ENCODE measurements around the gene COL23A1.

COL23A1 gene

DNA sequence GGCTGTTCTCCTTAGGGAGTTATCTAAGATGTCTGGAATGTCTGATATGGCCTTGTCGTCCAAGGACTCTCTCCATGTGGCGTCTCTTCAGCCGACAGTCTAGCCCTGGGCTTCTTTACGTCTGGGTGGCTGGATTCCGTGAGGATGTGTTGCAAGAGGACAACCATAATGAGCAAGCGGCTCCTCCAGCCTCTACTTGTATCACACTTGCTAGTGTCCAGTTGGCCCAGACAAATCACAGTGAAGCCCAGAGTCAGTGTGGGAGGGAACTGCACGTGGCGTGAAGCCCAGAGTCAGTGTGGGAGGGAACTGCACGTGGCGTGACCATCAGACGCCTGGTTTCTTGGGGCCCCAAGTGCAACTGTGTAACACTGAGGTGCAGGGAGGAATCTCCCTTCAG is 61.1 kb downstream of the COL23A1 start:
- DNase-seq, result no peak

DNA sequence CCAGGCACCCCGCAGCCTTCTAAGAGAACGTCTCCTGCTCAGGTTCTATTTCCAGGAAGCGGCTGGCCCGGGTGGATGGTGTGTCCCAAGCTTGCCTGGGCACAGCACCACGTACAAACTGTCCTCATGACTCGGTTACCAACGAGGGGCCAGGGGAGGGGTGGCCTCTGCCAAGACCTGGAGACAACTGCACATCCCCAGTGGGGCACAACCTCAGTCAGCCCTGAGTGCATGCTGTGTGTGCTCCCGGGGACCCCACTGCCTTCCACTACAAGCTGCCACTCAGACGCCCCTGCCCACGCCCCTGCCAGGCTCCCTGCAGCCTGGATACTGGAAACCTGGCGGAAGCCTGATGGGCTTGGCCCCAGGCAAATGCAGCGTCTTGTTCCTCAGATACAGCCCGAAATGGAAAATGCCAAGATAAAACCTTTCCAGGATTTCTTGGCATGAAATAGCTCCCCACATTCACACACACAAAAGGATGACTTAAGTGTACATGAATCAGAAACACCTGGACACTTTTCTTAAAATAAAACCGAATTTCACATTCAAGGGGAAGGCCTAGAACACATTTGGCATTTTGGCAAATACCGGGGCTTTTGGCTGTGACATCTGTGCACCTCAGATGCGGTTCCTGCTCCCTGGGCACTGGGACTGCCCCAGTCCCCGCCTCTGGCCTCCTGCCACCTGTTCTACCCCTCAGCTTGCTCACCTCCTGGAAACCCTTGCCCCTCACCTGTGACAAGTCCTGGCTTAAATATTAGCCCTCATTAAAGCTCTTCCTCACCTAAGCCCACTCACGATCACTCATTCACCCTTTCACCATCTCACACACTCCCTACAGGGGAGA is 62.5 kb downstream of the COL23A1 start:
- no peak for DNase-seq

DNA sequence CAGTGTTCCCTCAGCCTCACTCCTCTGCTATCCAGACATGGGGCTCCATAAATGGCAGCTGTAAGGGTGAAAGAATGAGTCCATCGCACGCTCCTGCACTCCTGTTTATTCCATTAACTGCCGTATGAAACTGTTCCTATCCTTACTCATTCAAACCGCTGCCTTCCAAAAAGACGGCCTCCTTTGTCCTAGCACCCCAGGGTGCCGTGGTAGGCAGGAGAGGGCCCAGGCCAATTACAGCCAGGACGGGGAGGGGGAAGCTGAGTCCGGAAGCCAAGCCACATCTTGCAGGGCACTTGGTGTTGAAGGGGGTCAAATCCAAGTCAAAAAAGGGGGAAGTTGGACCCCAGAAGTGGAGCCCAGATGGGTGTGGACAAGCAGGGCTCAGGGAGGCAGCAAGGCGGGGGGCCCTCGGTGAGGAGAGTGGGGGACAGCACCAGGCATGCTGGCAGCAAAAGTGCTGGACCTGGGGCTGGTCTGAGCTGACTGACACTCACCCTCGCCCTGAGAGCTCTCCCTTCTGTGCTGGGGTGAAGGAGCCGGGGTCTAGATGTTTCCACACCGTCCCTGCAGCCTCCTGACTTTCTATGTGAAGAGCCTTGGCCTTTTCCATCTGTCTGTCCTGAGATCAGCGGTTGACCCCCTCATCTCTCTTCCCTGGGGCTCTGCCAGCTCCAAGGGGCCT is 63.3 kb downstream of the COL23A1 start:
- no peak for DNase-seq

DNA sequence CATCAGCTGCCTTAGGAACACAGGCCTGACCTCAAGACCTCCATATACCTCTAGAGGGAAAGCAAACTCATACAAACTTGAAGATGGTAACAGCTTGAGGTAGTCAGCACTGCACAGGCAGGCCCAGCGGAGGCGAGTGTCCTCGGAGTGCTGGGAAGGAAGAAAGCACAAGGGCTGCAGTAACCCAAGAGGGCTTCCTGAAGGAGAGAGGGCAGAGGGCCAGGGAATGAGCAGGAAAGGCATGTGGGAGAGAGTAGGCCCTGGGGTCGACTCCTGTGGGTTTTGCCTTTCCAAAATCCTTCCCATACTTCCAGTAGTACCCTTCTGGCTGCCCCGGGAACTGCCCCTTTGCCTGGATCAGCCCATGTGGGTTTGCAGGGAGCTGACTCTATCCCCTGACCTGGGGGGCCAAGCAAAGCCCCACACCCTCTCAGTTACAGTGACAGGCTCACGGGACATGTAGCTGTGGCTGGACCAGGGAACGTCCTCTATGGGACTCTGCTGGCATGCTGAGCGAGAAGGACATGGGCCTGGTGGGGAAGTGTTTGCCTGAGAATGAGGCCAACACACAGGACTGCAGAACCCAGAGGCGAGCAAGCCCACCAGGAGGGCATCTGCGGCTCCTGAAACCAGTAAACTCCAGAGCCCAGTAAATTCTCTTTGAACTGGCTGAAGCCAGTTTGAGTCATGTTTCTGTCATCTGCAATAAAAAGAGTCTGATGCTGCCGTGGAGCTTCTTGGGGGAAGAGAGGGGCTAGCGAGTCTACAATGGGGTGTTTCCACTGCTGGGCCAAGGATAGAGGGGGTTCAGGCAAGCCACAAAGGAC is 64.1 kb downstream of the COL23A1 start:
- DNase-seq, result no peak

DNA sequence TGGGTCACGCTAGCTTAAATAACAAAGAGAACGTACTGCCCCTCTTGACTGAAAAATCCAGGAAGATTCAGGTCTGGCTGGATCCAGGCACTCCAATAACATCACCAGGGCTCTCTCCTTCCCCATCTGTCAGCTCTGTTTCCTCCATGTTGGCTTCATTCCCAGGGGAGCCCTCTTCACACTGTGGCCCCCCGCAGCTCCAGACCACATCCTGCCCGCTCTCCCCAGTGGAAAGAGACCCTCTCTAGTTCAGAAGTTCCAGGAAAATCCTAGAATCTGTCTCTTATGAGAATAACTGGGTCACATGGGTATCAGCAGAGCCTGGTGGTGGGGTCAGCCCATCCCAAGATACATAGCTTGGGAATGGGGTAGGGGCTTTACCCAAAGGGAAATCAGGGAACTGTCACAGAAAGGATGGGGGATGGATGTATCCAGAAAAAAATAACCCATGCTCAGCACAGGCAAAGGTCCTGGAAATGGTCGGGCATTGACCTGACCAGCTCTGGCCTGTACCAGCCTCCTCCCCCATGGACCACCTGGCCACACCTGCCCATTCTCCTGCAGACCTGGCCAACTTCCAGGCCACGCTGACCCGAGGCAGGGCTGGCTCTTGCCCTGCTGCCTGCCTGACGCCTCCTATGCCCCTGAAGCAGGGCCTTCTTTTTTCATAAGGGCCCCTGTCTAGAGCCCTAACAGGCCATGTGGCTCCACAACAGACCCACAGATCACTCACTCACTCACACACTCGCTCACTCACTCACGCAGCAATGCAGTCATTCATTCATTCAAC is 65.9 kb downstream of the COL23A1 start:
- DNase-seq, result no peak

DNA sequence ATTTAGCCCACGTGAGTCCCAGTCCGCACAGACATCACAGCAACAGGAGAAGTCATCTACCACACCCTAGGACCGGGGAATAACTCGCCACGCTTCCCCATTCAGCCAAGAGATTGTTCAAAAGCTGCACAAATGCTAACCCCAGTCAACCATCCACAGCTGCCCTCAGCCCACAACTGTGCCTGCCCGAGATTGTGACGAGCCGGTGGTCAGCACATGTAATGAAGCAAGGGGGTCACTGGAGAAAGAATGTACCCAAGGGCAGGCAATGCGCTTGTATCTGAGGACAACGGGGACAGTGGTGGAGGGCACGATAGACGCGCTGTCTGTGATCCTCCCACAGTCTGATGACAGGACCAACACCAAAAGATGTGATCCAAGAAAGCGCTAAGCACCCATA is 67.8 kb downstream of the COL23A1 start:
- no peak for DNase-seq

DNA sequence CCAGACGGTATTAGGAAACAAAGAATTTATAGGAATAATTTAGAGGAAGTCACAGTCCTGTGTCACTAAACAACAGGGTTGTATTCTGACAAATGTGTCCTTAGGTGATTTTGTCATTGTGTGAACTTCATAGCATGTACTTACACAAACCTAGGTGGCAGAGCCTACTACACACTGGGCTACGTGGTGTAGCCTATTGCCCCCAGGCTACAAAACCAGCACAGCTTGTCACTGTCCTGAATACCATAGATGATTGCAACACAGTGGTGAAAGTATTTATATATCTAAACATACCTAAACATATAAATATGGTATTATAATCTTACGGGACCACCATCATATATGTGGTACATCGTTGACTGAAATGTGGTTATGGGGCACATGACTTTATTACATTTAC is 69.3 kb downstream of the COL23A1 start:
- DNase-seq, result no peak

DNA sequence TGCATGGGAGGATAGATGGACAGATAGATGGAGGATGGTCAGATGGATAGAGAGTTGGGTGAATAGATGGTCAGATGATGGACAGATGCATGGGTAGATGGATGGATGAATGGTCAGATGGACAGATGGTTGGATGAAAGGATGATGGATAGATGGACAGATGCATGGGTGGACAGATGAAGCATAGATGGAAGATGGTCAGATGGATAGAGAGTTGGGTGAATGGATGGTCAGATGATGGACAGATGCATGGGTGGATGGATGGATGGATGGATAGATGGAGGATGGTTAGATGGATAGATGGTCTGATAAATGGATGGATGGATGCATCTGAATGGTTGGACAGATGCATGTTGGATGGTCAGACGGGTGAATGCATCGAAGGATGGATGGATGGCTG is 70.4 kb downstream of the COL23A1 start:
- DNase-seq, result no peak

DNA sequence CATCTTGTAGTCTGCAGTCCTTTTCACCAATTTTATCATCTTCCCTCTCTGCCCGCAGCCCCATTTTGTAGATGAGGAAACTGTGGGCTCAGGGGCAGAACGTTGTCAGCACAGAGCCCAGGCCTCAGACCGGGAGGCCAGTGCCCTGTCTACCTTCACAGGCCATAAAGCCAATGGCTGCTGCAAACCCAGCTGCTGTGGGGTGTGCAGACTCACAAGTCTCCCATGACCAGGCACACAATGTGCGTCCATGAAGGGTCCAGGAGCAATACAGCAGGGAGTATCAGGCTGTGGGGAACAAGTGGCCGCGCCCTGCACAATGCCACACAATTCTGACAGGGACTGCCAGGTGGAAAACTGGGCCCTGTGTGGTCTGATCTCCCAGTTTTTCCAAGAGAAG is 71.0 kb downstream of the COL23A1 start:
- no peak for DNase-seq

DNA sequence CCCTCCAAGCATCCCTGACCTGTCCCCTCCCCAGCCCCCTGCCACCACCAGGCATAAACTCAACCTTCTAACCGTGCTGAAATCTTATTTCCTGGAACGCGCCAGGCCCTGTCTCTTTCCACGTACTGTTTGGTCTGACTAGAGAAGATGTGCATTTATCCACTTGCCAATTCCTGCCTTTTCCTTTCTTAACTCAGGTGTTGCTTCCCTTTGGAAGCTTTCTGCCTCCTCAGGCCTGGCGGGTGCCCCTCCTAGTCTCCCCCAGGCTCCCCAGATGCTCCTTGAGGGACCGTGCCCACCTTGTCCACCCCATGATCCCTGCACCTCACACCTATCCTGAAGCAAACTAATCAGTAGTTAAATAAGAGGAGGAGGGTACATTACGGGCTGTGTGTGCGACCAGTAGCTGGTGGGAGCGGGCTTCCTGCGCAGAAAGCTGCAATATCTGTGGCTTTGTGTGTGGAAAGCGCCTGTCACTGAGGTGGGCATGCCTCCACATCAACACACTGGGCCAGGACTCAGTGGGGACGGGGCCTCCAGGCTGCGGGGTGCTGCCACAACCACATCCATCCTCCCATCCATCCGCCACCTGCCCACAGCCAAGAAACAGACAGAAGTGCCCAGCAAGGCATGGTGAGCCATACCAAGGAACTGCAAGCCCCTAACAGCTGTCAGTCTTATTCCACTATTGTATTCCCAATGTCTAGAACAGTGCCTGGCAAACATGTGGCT is 73.5 kb downstream of the COL23A1 start:
- DNase-seq, result no peak

DNA sequence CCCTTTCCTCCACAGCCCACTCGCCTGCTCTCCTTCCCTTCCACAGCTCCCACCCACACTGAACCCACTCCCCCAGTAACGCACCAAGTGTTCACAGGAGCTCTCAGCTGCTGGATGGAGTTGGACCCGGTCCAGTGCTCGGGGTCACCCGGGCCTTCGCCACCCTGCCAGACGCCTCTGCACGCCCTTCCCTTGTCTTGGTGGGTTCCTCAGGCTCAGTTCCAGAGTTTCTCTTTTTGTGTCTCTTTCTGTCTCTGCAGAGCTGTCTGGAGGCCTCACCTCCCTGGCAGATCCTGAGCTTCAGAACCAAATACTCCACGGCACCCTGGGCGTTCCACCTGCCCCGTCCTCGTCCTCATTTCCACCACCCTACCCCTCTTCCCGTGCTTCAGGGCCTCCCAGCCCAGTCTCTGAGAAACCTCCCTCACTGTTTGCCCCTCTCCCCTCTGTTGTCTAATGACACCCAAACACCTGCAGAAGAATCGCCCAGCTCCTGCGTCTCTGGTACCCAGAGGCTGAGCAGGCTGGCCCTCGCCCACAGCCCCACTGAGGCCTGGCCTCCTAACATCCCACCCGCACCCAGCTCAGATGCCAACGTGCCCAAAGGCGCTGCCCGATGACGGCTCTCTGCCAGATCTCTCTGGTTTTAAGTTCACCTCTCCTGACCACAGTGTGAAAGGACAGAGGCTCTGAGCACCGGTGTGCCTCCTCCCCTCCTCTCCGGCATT is 74.3 kb downstream of the COL23A1 start:
- DNase-seq, result no peak

DNA sequence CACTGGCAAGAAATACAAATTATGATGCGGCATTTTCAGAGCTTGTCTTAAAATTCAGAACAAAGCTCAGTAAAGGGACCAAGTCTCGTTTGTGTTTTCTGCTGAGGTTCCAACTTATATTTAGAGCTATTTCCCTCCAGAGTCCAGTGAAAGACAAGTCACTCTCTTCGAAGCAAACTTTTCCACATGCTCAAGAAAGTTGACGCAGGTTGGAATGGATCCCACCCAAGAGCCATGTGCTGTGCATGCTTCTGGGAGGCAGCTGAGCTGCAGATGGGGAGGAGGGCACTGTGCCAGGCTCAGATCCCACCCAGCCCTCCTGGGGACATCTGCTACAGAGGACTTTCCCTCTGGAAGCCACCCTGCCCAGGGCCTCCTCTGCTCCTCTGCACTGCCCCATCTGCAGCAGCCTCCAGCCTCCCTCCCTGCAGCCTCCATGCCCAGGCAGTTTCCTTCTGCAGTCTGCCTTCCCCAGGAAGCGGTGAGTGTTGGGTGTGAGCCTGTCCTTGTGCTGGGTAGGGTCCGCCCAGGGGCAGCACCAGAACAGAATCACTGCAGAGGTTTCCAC is 75.3 kb downstream of the COL23A1 start:
- no peak for DNase-seq

DNA sequence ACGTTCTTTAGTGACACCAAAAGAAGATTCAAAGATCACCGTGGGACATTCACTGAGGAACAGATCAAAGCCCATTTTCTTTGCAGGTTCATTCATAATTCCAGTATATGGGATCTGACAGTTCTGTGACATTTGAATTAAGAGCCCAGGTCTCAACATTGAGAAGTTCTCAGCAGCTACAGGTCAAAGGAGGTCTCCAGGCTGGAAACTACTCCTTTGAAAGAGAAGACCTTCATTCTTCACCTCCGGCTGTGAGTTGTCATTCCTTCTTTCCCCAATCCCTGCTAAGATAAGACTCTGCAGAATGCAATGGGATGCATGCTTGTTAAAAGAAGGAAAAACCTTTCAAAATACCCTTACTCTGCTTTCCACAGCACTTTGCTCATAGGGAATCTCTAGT is 79.0 kb downstream of the COL23A1 start:
- no peak for DNase-seq

DNA sequence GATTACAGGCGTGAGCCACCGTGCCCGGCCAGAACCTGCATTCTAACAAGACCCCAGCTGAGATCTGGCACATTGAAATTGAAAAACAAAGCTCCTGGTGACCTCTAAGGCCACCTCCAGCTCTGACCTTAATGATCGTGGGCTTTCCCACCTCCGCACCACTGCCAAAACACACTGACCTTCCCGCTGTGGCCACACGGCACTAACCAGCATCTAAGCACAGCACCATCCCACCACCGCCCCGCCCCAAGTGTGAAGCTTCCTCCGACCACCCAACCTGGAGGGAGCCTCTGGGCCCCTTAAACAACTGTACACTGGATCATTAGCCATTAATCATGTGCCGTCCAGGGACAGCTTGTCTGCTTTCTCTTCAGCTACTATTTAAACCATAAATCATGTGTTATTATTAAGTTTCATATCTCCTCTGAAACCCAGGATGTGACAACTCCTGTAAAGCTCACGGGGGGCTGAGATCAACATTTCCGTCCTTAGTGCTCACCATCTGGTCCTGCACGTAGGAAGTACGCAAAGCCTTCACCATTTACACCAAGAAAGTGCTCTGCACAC is 80.6 kb downstream of the COL23A1 start:
- no peak for DNase-seq

DNA sequence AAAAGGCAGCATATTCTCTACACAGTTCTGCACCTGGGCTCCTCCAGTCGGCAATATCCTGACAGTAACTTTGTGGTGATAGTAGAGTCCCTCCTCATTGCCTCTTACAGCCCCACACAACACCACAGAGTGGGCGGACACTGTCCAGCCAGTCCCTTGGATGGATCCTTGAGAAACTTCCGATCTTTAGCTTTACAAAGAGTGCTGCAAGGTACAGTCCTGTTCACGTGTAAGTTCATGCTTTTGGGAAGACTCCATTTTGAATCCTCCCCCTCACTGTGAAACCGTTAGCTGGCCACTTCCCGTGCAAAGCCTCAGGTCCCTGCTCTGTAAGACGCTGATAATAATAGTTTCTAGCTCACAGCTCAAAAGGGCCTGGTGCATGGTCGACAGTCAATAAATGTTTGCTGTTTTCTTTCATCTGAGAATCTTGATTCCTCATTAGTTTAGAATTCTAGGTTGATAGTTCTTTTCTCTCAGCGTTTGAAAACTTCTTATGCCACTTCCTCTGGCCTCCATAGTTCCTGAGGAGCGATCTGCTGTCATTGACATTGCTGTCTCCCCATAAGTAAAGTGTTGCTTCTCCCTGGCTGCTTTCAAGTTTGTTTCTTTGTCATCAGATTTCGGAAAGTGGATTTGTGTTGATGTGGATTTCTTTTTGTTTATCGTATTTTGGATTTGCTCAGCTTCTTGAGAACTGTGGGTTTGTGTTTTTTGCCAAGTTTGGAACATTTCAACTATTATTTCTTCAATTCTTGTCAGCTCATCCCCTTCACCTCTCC is 82.9 kb downstream of the COL23A1 start:
- DNase-seq, result no peak

DNA sequence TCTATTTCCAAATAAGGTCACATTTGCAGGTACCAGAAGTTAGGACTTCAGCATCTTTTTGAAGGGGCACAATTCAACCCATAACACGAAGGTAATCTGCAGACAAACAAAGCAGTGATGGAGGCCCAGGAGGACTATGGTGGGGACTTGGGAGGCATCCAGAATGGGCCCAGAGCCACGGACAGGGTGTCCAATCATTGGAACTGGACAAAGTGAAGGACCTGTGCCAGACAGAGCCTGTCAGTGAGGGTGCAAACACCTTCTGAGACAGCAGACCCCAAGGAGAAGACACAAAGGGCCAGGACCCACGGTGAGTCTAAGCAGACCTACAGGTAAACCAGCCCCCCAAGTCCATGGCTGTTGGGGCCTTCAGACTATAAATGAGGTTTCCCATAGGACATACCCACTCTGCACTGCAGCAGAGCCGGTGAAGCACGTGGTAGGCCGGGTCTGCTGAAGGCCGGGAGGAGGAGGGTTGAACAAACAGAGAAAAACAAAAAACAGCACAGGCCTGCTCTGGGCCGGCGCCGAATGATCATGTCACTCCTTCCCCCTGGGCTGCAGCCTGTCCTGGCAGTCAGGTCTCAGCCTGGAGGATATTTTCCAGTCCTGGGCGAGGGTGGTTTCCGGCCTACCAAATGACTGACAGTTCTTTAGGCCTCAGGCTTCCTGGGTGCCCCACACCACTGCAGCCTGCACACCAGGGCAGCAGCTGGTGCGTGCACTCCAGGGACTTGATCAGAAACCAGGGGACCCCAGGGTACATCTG is 84.4 kb downstream of the COL23A1 start:
- DNase-seq, result no peak

DNA sequence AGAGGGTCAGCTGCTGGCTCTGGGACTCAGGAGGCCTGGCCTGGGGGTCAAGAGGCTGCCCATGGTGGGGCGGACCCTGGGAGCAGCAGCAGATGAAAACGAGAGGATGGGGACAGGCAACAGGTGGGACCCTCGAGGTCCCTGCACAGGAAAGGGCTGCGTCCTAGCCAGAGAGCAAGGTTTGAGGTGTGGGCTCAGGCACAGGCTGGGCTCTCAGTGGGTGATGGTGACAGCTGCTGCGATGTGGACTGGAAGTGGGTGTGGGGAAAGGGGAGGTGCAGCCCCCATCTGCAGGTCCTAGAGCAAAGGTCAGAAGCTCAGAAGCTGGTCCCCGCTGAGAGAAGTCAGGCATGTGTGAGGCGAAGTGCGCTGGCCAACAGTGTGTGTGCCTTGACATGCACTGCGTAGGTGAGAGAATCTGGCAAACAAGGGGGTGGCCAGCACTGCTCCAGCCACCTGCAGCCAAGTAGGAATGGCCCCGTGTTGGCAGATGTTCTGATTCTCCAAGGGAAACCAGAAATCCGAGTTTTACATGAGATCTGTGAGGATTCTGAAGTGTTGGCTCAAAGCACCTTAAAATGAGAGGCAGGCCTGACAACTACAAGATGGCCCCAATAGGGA is 85.7 kb downstream of the COL23A1 start:
- DNase-seq, result no peak

DNA sequence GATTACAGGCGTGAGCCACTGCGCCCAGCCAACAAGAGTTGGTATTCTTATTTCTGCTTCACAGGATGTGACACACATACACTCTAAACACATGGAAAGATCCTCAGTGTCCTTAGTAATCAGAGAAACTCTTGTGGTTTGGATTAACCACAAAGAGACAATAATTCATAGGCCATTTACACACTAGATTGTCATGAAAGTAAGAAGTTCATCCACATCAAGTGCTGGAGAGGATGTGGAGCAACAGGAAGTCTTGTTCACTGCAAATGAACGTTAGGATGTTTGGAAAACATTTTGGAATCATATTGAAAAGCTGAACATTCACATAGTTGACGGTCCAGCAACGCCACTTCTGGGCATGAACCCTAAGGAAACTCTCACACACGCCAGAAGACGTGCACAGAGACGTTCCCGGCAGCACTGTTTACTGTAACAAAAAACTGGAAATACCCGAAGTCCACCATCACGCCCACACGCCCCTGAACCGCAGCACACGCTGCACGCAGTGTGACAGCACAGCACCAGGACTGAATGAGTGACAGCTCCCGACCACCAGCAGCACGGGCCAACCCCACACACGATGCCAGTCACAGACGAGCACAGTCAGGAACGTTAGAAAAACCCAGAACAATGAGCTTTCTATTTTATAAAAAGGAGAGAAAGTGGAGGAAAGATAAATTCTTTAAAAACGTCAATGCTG is 87.6 kb downstream of the COL23A1 start:
- DNase-seq, result no peak
